ENCODE measurements around the gene TCF3. TPM values are rescaled to one million over a fixed set of nuclear protein-coding genes. Genes with fewer than 3 reads are reported as not detected.

TCF3 gene
- polyA plus RNA-seq, 1 experiment = 51.7 TPM

DNA sequence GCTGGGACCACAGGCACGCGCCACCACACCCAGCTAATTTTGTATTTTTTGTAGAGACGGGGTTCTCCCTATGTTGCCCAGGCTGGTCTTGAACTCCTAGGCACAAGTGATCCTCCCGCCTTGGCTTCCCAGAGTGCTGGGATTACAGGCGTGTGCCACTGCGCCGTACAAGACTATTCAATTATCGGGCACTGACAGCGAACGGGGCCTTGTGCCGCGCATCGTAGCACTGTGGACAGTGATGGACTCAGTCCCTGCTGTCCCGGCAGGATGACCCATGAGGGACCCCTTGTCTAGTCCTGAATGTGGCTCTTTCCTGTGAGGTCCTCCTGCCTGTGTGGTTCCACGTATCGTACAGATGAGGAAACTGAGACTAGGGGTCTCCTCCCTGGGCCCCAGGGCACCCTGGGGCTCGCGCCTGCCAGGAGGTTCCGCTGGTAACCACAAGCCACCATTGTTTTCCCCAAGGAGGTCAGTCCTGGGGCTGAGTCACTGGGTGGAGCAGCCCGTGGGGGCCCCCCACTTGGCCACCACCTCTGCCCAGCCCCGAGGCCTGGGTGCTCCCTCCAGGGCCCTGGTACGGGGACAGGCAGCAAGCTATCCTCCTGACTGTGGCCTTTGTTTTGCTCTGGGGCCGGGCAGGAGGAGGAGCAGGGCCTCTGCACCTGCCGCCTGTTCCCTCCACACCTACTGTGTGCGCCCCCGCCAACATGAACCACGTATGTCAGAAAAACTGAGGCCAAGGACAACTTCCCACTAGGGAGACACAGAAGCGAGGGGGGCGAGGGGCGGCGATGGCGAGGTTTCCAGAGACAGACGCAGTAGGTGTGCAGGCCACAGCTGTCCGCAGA is 2.9 kb upstream of the TCF3 start:
- POLR2A ChIA-PET = interaction anchor here (0.6 kb wide), 1 partner anchor 42 kb away, joined by 4 read pairs; no protein-coding TSS in a partner anchor
- H3K27ac ChIP-seq (ENCODE audit: low read depth, low read length) = no peak overlapping the region
- no peak overlapping the region for H3K4me3 ChIP-seq (ENCODE audit: low read depth, low read length)
- TF ChIP-seq CTCF (IDR thresholded peaks at IDR 0.05; ENCODE audit: low read depth, low read length) = no peak
- peaks cover 5% of the 10 kb centered on the region for H3K27me3 ChIP-seq (ENCODE audit: control insufficient read depth, insufficient read depth, low read length)
- H3K9me3 ChIP-seq (ENCODE audit: control insufficient read depth, insufficient read depth, low read length) = no peaks in the 10 kb centered on the region; the same call in 1 of the 2 replicates
- CTCF ChIA-PET = interaction anchor here (1.7 kb wide), 1 partner anchor 17 kb away, joined by 5 read pairs; no protein-coding TSS in a partner anchor
- DNase-seq (ENCODE audit: low read depth, low spot score) = no peak

GRCh38 chr19:1654178-1654792 is 1.9 kb upstream of the TCF3 start:
- TF ChIP-seq CTCF (IDR thresholded peaks at IDR 0.05; ENCODE audit: low read depth, low read length) = no peak
- DNase-seq (ENCODE audit: low read depth, low spot score) = no peak
- Histone ChIP-seq H3K9me3 (ENCODE audit: control insufficient read depth, insufficient read depth, low read length) (no peaks in the 10 kb centered on the region; the same call in 1 of the 2 replicates), H3K27me3 (ENCODE audit: control insufficient read depth, insufficient read depth, low read length) (no peaks in the 10 kb centered on the region), H3K27ac (ENCODE audit: low read depth, low read length) (no peak overlapping the region), H3K4me3 (ENCODE audit: low read depth, low read length) (no peak overlapping the region)
- CTCF ChIA-PET = interaction anchor here (1.7 kb wide), 1 partner anchor 18 kb away, joined by 5 read pairs; no protein-coding TSS in a partner anchor
- POLR2A ChIA-PET = no interaction called here

GRCh38 chr19:1653300-1653628 is 849 bp upstream of the TCF3 start:
- DNase-seq (ENCODE audit: low read depth, low spot score) = no peak
- POLR2A ChIA-PET = interaction anchor here (0.6 to 1.0 kb wide), 4 partner anchors 47 to 144 kb away, joined by 3 read pairs; partner anchors contain the start of genes MBD3 and UQCR11
- no peak for TF ChIP-seq CTCF (IDR thresholded peaks at IDR 0.05; ENCODE audit: low read depth, low read length)
- peak overlapping the region; percentile 62 for H3K4me3 ChIP-seq (ENCODE audit: low read depth, low read length)
- CTCF ChIA-PET = interaction anchor here (0.6 kb wide), 1 partner anchor 19 kb away, joined by 3 read pairs; no protein-coding TSS in a partner anchor
- peak overlapping the region; percentile 73 for H3K27ac ChIP-seq (ENCODE audit: low read depth, low read length)
- H3K27me3 ChIP-seq (ENCODE audit: control insufficient read depth, insufficient read depth, low read length) = no peaks in the 10 kb centered on the region
- no peaks in the 10 kb centered on the region; the same call in 1 of the 2 replicates for H3K9me3 ChIP-seq (ENCODE audit: control insufficient read depth, insufficient read depth, low read length)

DNA sequence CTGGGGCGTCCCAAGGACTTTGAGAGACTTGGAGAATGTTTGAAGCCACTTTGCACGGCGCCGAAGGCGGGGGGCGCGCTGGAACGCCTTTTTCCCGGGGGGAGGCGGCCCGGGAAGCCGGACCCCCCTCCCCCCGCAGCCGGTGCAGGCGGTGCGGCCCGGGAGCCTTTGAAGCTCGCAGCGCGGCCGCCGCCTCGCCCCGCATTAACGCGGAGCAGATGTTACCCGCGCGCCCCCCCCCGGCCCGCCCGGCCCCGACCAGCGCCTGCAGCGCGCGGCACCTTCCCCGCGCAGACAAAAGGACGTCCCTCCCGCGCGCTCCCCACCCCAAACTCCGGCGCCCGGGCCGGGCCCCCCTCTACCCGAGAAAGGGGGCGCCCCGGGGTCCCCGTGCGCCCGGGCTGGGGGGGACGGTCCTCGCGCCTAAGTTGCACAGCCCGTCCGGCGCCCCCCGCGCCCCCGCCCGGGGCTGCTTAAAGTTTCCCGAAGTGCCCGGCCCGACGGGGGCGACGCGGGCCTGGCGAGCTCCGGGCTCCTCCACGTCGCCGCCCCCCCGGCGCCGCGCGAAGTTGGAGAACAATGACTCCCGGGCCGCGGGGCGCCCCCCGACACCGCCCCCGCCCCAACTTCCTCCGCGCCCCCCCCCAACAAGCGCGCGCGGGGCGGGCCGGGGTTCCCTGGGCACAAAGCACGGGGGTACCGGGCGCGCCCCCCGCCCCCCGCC is 685 bp downstream of the TCF3 start:
- no peaks in the 10 kb centered on the region; the same call in 1 of the 2 replicates for H3K9me3 ChIP-seq (ENCODE audit: control insufficient read depth, insufficient read depth, low read length)
- POLR2A ChIA-PET = interaction anchor here (0.6 to 0.9 kb wide), 3 partner anchors 17 to 312 kb away, joined by 3 to 4 read pairs (median 3); no protein-coding TSS in a partner anchor
- no peak for TF ChIP-seq CTCF (IDR thresholded peaks at IDR 0.05; ENCODE audit: low read depth, low read length)
- DNase-seq (ENCODE audit: low read depth, low spot score) = no peak
- H3K4me3 ChIP-seq (ENCODE audit: low read depth, low read length) = peak overlapping the region; percentile 73
- CTCF ChIA-PET = interaction anchor here (0.6 kb wide), 2 partner anchors 107 to 153 kb away, joined by 3 to 4 read pairs; no protein-coding TSS in a partner anchor
- no peaks in the 10 kb centered on the region for H3K27me3 ChIP-seq (ENCODE audit: control insufficient read depth, insufficient read depth, low read length)
- no peak overlapping the region for H3K27ac ChIP-seq (ENCODE audit: low read depth, low read length)

Data from AG04450 (cell line).